HepG2 (cell line): ENCODE measurements around the gene DDR1. TPM values are rescaled to one million over a fixed set of nuclear protein-coding genes. Genes with fewer than 3 reads are reported as not detected.

Experiments
- ATF7 ChIP-seq, 2 experiments: fragments of 450-650 bp in 1 of 2; sonication (generic) in 1 of 2; formaldehyde crosslinking in 1 of 2; IDR thresholded peaks; 2 replicates each; pipeline versions ENCODE4 v1.4.0 to v1.6.1; 2016 to 2020; ENCODE audit warnings: antibody characterized with exemption in 1 of 2, mild to moderate bottlenecking in 1 of 2, missing genetic modification reagents in 1 of 2
- BCL3 ChIP-seq: sonication (generic); formaldehyde crosslinking; IDR thresholded peaks from 2 replicates; pipeline ENCODE4 v1.5.1; 2020; ENCODE audit warnings: mild to moderate bottlenecking, missing genetic modification reagents, moderate library complexity
- DNMT1 ChIP-seq: sonication (generic); formaldehyde crosslinking; IDR thresholded peaks from 2 replicates; pipeline ENCODE4 v1.5.1; 2020; ENCODE audit warnings: mild to moderate bottlenecking, missing genetic modification reagents
- ELF3 ChIP-seq: IDR thresholded peaks from 2 replicates; pipeline ENCODE4 v1.6.1; 2016; ENCODE audit warnings: missing genetic modification reagents, missing compliant biosample characterization
- GPBP1L1 ChIP-seq: sonication (generic); formaldehyde crosslinking; IDR thresholded peaks from 2 replicates; pipeline ENCODE4 v1.5.0; 2020; ENCODE audit warnings: mild to moderate bottlenecking, missing genetic modification reagents
- HMG20B ChIP-seq: conservative IDR thresholded peaks from 2 replicates; pipeline ENCODE4 v1.6.1; 2016; ENCODE audit warnings: missing genetic modification reagents, missing compliant biosample characterization
- HMGA1 ChIP-seq: sonication (generic); formaldehyde crosslinking; conservative IDR thresholded peaks from 2 replicates; pipeline ENCODE4 v1.4.0; 2020; ENCODE audit warnings: missing genetic modification reagents
- JDP2 ChIP-seq: sonication (generic); formaldehyde crosslinking; IDR thresholded peaks from 2 replicates; pipeline ENCODE4 v1.8.1; 2022; ENCODE audit warnings: missing genetic modification reagents, borderline replicate concordance
- MIER2 ChIP-seq: IDR thresholded peaks from 2 replicates; pipeline ENCODE4 v1.6.1; 2016; ENCODE audit warnings: missing biosample characterization, missing genetic modification reagents
- PHF20 ChIP-seq: sonication (generic); formaldehyde crosslinking; IDR thresholded peaks from 2 replicates; pipeline ENCODE4 v1.5.0; 2020; ENCODE audit warnings: mild to moderate bottlenecking, missing genetic modification reagents
- POLR2G ChIP-seq: fragments of 200-400 bp; formaldehyde crosslinking; IDR thresholded peaks from 2 replicates; pipeline ENCODE4 v1.6.1; 2018; ENCODE audit warnings: mild to moderate bottlenecking, low read depth, low read length, moderate library complexity
- SMARCE1 ChIP-seq: fragments of 450-650 bp; IDR thresholded peaks from 2 replicates; pipeline ENCODE4 v1.6.1; 2017; ENCODE audit warnings: borderline replicate concordance
- THAP8 ChIP-seq: sonication (generic); formaldehyde crosslinking; IDR thresholded peaks from 2 replicates; pipeline ENCODE4 v1.5.1; 2020; ENCODE audit warnings: missing genetic modification reagents, mild to moderate bottlenecking, borderline replicate concordance
- WIZ ChIP-seq: sonication (generic); formaldehyde crosslinking; IDR thresholded peaks from 2 replicates; pipeline ENCODE4 v1.5.1; 2020; ENCODE audit warnings: mild to moderate bottlenecking, missing genetic modification reagents
- ZBTB33 ChIP-seq: sonication (generic); formaldehyde crosslinking; IDR thresholded peaks from 2 replicates; pipeline ENCODE4 v1.4.0; 2020; ENCODE audit warnings: missing genetic modification reagents
- ZBTB38 ChIP-seq: sonication (generic); formaldehyde crosslinking; IDR thresholded peaks from 2 replicates; pipeline ENCODE4 v1.5.1; 2020; ENCODE audit warnings: mild to moderate bottlenecking, missing genetic modification reagents
- ZMYM2 ChIP-seq: sonication (generic); formaldehyde crosslinking; IDR thresholded peaks from 2 replicates; pipeline ENCODE4 v1.8.0; 2022; ENCODE audit warnings: mild to moderate bottlenecking, missing genetic modification reagents
- ZNF235 ChIP-seq: sonication (generic); formaldehyde crosslinking; IDR thresholded peaks from 2 replicates; pipeline ENCODE4 v1.8.1; 2023; ENCODE audit warnings: mild to moderate bottlenecking, missing genetic modification reagents, borderline replicate concordance
- ZNF572 ChIP-seq: sonication (generic); formaldehyde crosslinking; IDR thresholded peaks from 2 replicates; pipeline ENCODE4 v1.5.1; 2020; ENCODE audit warnings: mild to moderate bottlenecking, missing genetic modification reagents
- ZNF598 ChIP-seq: sonication (generic); formaldehyde crosslinking; IDR thresholded peaks from 2 replicates; pipeline ENCODE4 v1.5.1; 2020; ENCODE audit warnings: mild to moderate bottlenecking, missing genetic modification reagents, borderline replicate concordance
- ZNF784 ChIP-seq: sonication (generic); formaldehyde crosslinking; IDR thresholded peaks from 2 replicates; pipeline ENCODE4 v1.5.1; 2020; ENCODE audit warnings: missing genetic modification reagents, mild to moderate bottlenecking, borderline replicate concordance
- ZNF792 ChIP-seq: IDR thresholded peaks from 2 replicates; pipeline ENCODE4 v1.6.1; 2016
- ZSCAN31 ChIP-seq: sonication (generic); formaldehyde crosslinking; IDR thresholded peaks from 2 replicates; pipeline ENCODE4 v1.5.0; 2020; ENCODE audit warnings: low read depth, mild to moderate bottlenecking, missing genetic modification reagents
- polyA plus RNA-seq, 8 experiments: library from polyadenylated mRNA; depleted of rRNA in 3 of 8; stranded (reverse) in 7 of 8; unstranded in 1 of 8; fragments of >200 nt; fragmentation: Illumina TruSeq in 4 of 8; extraction: Trizol in 4 of 8; gene quantifications; 2 replicates each; pipeline versions ENCODE4 v1.2.1 to v1.2.3, GENCODE V29; 2011 to 2016; ENCODE audit warnings: low read depth in 4 of 8, missing spikeins in 1 of 8, mixed read lengths in 1 of 8; ENCODE audit not compliant: insufficient read depth in 1 of 8
- total RNA-seq, 5 experiments: library from RNA; depleted of rRNA; stranded (reverse); fragments of >200 nt; fragmentation: Illumina TruSeq; extraction: Trizol; gene quantifications; 2 replicates each; pipeline ENCODE4 v1.2.3, GENCODE V29; 2016; ENCODE audit warnings: low read depth in 1 of 5

The DDR1 gene
- total and polyA plus RNA-seq, 2 of the 13 experiments (the other 11 are each of a cell fraction or from before 2014, with no cell fraction given) = 16.7 to 20.2 TPM

GRCh38 chr6:30877419-30878262 lies 6.7 kb upstream of the DDR1 start (continued):
- no peak for TF ChIP-seq HMGA1
- no peak for TF ChIP-seq BCL3 (CRISPR knock-in tag)
- TF ChIP-seq WIZ (CRISPR knock-in tag) = no peak
- TF ChIP-seq MIER2 = peak; percentile 38; the same call in 1 of the 2 replicates
- no peak for TF ChIP-seq THAP8 (CRISPR knock-in tag)
- no peak; the same call in 1 of the 2 replicates for TF ChIP-seq ELF3 (CRISPR knock-in tag)
- TF ChIP-seq ZNF784 (CRISPR knock-in tag) = 0 out of 2 replicates have a peak, but pooled peaks have one; percentile 55
- no peak for TF ChIP-seq ZNF572 (CRISPR knock-in tag)
- TF ChIP-seq POLR2G = 0 out of 2 replicates have a peak, but pooled peaks have one; percentile 26
- TF ChIP-seq GPBP1L1 (CRISPR knock-in tag) = no peak
- TF ChIP-seq PHF20 (CRISPR knock-in tag) = no peak
- TF ChIP-seq ZNF598 = peak; percentile 51; the same call in 1 of the 2 replicates
- no peak for TF ChIP-seq ZSCAN31 (CRISPR knock-in tag)
- no peak for TF ChIP-seq ZNF235 (CRISPR knock-in tag)
- no peak for TF ChIP-seq JDP2
- 0 out of 2 replicates have a peak, but pooled peaks have one; percentile 32 for TF ChIP-seq ZBTB38 (CRISPR knock-in tag)
- TF ChIP-seq ATF7 (IDR thresholded peaks at IDR 0.05) = no peak
- TF ChIP-seq ATF7 (CRISPR knock-in tag; IDR thresholded peaks at IDR 0.05) = no peak
- 0 out of 2 replicates have a peak, but pooled peaks have one; percentile 38 for TF ChIP-seq ZNF792
- TF ChIP-seq DNMT1 (CRISPR knock-in tag) = no peak
- peak; percentile 71 for TF ChIP-seq ZBTB33 (CRISPR knock-in tag)
- TF ChIP-seq SMARCE1 = no peak
- TF ChIP-seq HMG20B = peak; percentile 16; the same call in 1 of the 2 replicates
- TF ChIP-seq ZMYM2 (CRISPR knock-in tag) = no peak
